ENCODE measurements around the gene IRS2. TPM values are rescaled to one million over a fixed set of nuclear protein-coding genes. Genes with fewer than 3 reads are reported as not detected.
"Not testable (repeated sequence)": the region's sequence is repeated elsewhere in the genome, so short reads cannot be mapped to it uniquely, and the experiment has no call there.

IRS2 gene
- total RNA-seq, result 100 to 1,000 TPM in 1 of 4 donors, 10 to 100 TPM in 3; 52.6 to 114 (median 56.1) TPM

- TF ChIP-seq CTCF (IDR thresholded peaks at IDR 0.05) (no peak), POLR2A (IDR thresholded peaks at IDR 0.05) (peak in 1 of 2 donors; percentile 98)
- intact Hi-C loops (cut with DNase I; ENCODE audit: low total_unique reads), result loop anchor here (10.0 kb wide), 1 partner anchor 642 kb away; no protein-coding TSS in a partner anchor
- DNase-seq (ENCODE audit: low spot score in 2 of 2), result peak; percentile 95 to 99
- WGBS, 2 donors, result 0 to 1% methylated on average over 9 to 28 of the region's 98 CpGs
- peak within 1 kb of the TSS; percentile 62 for H3K4me3 ChIP-seq (ENCODE audit: low read depth, poor library complexity, severe bottlenecking)
Measured at GRCh38 chr13:109786457-109787134, at the start of gene IRS2. Gene IRS2, minus strand, starts transcription at chr13:109786583. Its CDS starts 530 bp downstream, at chr13:109786053.

- no peak overlapping the region for H3K4me3 ChIP-seq (ENCODE audit: low read depth, poor library complexity, severe bottlenecking)
- 82 to 85% methylated on average over 16 of the region's 16 CpGs for WGBS, 2 donors
- TF ChIP-seq CTCF (IDR thresholded peaks at IDR 0.05), result no peak
- TF ChIP-seq POLR2A (IDR thresholded peaks at IDR 0.05), result no peak
- intact Hi-C loops (cut with DNase I; ENCODE audit: low total_unique reads), result no loop called here
- DNase-seq (ENCODE audit: low spot score in 2 of 2), result no peak
Measured at GRCh38 chr13:109834973-109835720, 48.8 kb upstream of the IRS2 start.

- no peak for TF ChIP-seq CTCF (IDR thresholded peaks at IDR 0.05)
- TF ChIP-seq POLR2A (IDR thresholded peaks at IDR 0.05), result no peak
- WGBS, 2 donors, result 91 to 97% methylated on average over 5 of the region's 5 CpGs
- intact Hi-C loops (cut with DNase I; ENCODE audit: low total_unique reads), result no loop called here
- peak in 1 of 2 donors; percentile 53 for DNase-seq (ENCODE audit: low spot score in 2 of 2)
- H3K4me3 ChIP-seq (ENCODE audit: low read depth, poor library complexity, severe bottlenecking), result no peak overlapping the region
Measured at GRCh38 chr13:109833940-109834339, 47.6 kb upstream of the IRS2 start.

- intact Hi-C loops (cut with DNase I; ENCODE audit: low total_unique reads), result no loop called here
- DNase-seq (ENCODE audit: low spot score in 2 of 2), result no peak
- no peak for TF ChIP-seq CTCF (IDR thresholded peaks at IDR 0.05)
- TF ChIP-seq POLR2A (IDR thresholded peaks at IDR 0.05), result no peak
- WGBS, 2 donors, result 77 to 79% methylated on average over 5 of the region's 5 CpGs
- no peak overlapping the region for H3K4me3 ChIP-seq (ENCODE audit: low read depth, poor library complexity, severe bottlenecking)
Measured at GRCh38 chr13:109833071-109833470, 46.7 kb upstream of the IRS2 start.

- intact Hi-C loops (cut with DNase I; ENCODE audit: low total_unique reads), result not testable (repeated sequence)
- 89 to 98% methylated on average over 10 to 11 of the region's 11 CpGs for WGBS, 2 donors
Measured at GRCh38 chr13:109828591-109829316, 42.4 kb upstream of the IRS2 start.

GRCh38 chr13:109823201-109823600 lies 36.8 kb upstream of the IRS2 start:
- H3K4me3 ChIP-seq (ENCODE audit: low read depth, poor library complexity, severe bottlenecking); intact Hi-C loops (cut with DNase I; ENCODE audit: low total_unique reads); DNase-seq (ENCODE audit: low spot score in 2 of 2): not testable (repeated sequence)
- WGBS, 2 donors, result 91 to 96% methylated on average over 6 of the region's 6 CpGs

More at GRCh38 chr13:109828591-109829316, 42.4 kb upstream of the IRS2 start:
- not testable (repeated sequence) for H3K4me3 ChIP-seq (ENCODE audit: low read depth, poor library complexity, severe bottlenecking)
- peak in 1 of 2 donors; percentile 56 for DNase-seq (ENCODE audit: low spot score in 2 of 2)
